GM12872 (cell line): ENCODE measurements around the gene SYNJ2BP.

Experiments used
- TF ChIP-seq, protein P1 (sequence below): IDR thresholded peaks from 3 replicates; pipeline ENCODE4 v1.5.1; 2011; ENCODE audit warnings: low read depth, mild to moderate bottlenecking, low read length, moderate library complexity; ENCODE audit not compliant: insufficient read depth

Gene SYNJ2BP

DNA sequence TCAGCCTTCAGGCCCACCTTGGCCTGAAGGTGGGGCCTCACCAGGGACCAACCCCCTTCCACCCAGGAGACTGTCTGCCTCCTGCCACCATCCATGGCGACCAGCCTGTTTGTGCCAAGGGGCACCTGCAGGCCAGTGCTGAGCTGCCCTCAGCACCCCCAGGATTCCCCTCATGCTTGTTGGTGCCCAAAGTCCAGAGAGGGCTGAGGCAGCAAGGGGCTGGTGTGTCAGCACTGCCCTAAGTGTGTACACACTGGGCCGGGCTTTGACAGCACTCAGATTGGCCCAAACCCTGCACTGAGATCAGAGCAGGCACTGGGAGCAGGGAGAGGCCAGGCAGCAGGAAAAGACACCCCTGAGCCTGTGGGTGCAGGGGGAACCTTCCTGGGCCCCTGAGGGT is 18.6 kb downstream of the SYNJ2BP start:
- TF ChIP-seq, protein P1, sequence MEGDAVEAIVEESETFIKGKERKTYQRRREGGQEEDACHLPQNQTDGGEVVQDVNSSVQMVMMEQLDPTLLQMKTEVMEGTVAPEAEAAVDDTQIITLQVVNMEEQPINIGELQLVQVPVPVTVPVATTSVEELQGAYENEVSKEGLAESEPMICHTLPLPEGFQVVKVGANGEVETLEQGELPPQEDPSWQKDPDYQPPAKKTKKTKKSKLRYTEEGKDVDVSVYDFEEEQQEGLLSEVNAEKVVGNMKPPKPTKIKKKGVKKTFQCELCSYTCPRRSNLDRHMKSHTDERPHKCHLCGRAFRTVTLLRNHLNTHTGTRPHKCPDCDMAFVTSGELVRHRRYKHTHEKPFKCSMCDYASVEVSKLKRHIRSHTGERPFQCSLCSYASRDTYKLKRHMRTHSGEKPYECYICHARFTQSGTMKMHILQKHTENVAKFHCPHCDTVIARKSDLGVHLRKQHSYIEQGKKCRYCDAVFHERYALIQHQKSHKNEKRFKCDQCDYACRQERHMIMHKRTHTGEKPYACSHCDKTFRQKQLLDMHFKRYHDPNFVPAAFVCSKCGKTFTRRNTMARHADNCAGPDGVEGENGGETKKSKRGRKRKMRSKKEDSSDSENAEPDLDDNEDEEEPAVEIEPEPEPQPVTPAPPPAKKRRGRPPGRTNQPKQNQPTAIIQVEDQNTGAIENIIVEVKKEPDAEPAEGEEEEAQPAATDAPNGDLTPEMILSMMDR = no peak

GRCh38 chr14:70397746-70398145 is 19.1 kb downstream of the SYNJ2BP start:
- TF ChIP-seq, protein P1 = no peak

DNA sequence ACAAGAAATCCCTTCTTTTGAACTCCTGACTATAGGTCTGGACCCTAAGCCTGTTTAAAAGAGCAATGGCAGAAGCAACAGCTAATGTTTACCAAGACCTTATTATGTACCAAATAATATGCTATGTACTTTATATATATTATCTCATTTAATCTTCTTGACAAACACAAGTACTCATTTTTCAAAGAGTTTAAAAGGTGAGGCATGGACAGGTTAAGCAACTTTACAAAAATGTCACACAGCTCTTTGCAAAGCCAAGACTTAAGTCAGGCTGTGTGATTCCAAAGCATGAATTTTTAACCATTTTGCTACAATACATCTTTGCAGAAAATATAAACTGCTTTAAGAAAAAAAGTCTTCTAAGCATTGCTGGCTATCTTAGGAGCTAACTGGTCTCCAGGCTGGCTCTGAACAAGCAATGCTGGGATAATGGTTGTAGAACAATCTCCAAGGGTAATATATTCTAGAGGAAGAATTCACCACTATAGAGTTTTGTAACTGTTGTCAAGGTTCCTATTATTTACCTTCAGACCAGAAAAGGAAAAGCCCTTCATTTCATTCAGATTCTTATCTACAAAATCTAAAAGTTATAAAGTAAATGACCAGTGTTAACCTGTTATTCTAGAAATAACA is 22.1 kb downstream of the SYNJ2BP start:
- TF ChIP-seq, protein P1 = no peak

DNA sequence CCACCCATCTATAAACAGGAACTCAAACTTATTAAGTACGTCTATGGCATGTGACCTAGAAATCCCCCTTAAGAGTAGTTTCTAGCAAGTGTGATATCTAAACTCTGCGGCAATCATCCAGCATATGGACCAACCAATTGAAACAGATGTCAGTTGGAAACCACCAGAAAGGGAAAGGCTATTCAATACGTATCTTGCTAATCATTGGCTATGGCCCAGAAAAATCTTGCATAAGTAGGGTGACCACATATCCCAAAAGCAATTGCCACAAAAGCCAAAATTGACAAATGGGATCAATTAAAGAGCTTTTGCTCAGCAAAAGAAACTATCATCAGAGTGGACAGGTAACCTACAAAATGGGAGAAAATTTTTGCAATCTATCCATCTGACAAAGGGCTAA is 24.2 kb downstream of the SYNJ2BP start:
- TF ChIP-seq, protein P1 = no peak

- TF ChIP-seq, protein P1 = no peak
These were observed 25.1 kb downstream of the SYNJ2BP start for GRCh38 chr14:70391493-70392391.

DNA sequence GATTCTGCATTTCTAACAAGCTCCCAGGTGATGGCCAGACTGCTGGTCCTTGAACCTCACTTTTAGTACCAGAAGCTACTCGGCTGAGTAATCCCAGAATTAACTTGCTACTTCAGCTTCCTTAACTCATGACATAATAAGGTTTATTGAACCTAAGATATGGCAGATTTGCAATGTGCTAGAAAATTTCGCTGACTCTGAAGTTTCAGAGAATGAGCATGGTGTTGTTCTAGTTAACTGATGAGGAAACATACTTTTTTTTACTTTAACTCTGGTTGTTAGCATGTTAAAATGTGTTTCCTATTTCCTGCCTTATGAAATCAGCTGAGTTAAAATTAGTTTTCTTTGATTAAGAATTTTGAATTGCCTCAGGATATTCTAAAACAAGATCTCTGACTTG is 34.4 kb downstream of the SYNJ2BP start:
- TF ChIP-seq, protein P1 = no peak

DNA sequence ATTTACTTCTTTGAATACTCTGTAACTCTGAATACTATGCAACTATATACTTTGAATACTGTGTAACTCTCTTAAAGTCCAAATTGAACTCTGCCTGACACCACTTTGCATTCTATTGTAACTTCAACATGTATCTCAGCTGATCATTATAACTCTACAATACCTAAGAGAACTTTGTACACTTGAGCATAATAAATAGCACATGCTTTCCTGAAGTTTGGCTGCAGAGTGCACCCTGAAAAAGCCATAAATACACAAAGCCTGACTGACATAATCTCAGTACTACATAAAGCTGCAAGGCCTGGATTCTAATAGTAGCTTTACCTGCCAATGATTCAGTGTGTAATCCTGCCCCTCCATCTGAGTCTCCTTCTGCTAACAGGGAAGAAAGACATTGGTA is 36.1 kb downstream of the SYNJ2BP start:
- TF ChIP-seq, protein P1 = no peak
